ENCODE results near the gene SCRT2.

The SCRT2 gene

DNA sequence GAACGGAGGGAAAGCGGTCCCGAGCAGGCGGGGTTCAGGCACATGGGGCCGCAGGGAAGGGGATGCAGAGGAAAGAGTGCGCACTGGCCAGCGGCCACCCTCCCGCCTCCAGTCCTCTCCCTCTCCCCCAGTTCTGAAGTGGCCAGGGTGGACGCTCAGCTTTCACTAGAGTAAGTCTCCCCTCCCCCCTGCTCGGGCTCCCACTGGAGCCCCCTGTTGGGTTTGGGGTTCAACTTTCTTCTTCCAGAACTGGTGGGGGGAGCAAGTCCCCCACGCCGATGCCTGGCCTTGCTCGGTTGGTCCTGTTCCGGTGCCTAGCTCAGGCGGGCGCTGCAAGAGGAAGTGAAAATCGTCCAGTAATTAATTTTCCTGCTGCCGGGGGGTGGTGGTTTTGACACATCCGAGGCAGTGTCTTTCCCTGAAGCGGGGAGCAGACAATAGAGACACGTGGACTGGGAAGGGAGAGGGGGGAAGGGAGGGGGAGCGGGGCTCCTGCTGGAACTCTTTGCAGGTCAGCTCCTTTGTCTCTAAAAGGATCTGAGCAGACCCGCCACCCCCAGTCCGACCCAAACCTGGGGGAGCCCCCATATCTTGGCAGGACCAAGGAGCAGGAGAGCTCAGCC, 824 bp upstream of the SCRT2 start:
- H2AFZ ChIP-seq (ENCODE audit: low read length) = no peak overlapping the region
- H3K4me1 ChIP-seq (ENCODE audit: insufficient read depth, low read length, severe bottlenecking) = no peaks in the 10 kb centered on the region
- no peak overlapping the region for H3K27ac ChIP-seq (ENCODE audit: low read depth, low read length, poor library complexity, severe bottlenecking)
- no peaks in the 10 kb centered on the region for H3K27me3 ChIP-seq (ENCODE audit: insufficient read depth, low read length)
- H3F3A ChIP-seq (ENCODE audit: insufficient read depth, low read length) = no peaks in the 10 kb centered on the region
- no peaks in the 10 kb centered on the region for H3K36me3 ChIP-seq (ENCODE audit: insufficient read depth, low read length)
- no peak overlapping the region for H3K4me2 ChIP-seq (ENCODE audit: low read length)
- H3K9me3 ChIP-seq (ENCODE audit: low read length) = no peaks in the 10 kb centered on the region
- no peak overlapping the region for H3K4me3 ChIP-seq (ENCODE audit: low read depth, low read length, poor library complexity, severe bottlenecking)
- no peaks in the 10 kb centered on the region for H4K20me1 ChIP-seq (ENCODE audit: insufficient read depth, low read length)
- H3K79me2 ChIP-seq (ENCODE audit: insufficient read depth, low read length) = no peaks in the 10 kb centered on the region
- no peak overlapping the region for H3K9ac ChIP-seq (ENCODE audit: low read length)
- H3K9me2 ChIP-seq (ENCODE audit: low read depth, low read length) = no peaks in the 10 kb centered on the region
- TF ChIP-seq CTCF (IDR thresholded peaks at IDR 0.05; ENCODE audit: low read length) = no peak
- no peak for TF ChIP-seq EZH2 (IDR thresholded peaks at IDR 0.05; ENCODE audit: borderline replicate concordance, low read length)

DNA sequence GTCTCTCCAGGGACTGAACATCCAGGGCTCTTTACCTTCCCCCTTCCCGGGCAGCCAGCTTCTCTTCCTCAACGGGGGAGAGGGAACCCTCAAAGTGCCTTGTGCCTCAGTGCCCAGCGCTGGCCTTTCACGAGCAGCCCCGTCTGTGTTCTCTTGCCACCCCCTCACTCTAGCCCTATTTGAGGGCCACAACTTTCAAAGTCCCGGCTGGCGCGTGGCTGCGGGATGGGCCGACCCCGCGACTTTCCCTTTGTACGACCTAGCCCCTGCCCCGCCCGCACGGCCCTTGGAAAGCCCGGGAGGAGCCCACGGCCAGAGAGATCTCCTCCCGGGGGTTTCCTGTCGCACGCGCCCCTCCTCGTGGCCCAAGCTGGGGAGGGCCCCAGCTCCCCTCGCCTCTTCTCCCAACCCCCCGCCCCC, 559 bp downstream of the SCRT2 start:
- Histone ChIP-seq H3K27me3 (ENCODE audit: insufficient read depth, low read length) (no peaks in the 10 kb centered on the region), H3K79me2 (ENCODE audit: insufficient read depth, low read length) (no peaks in the 10 kb centered on the region), H3K4me1 (ENCODE audit: insufficient read depth, low read length, severe bottlenecking) (no peaks in the 10 kb centered on the region), H3K9me2 (ENCODE audit: low read depth, low read length) (no peaks in the 10 kb centered on the region), H2AFZ (ENCODE audit: low read length) (no peak overlapping the region), H3K27ac (ENCODE audit: low read depth, low read length, poor library complexity, severe bottlenecking) (no peak overlapping the region), H3F3A (ENCODE audit: insufficient read depth, low read length) (no peaks in the 10 kb centered on the region), H3K9ac (ENCODE audit: low read length) (no peak overlapping the region), H3K4me2 (ENCODE audit: low read length) (no peak overlapping the region), H4K20me1 (ENCODE audit: insufficient read depth, low read length) (no peaks in the 10 kb centered on the region), H3K9me3 (ENCODE audit: low read length) (no peaks in the 10 kb centered on the region), H3K36me3 (ENCODE audit: insufficient read depth, low read length) (no peaks in the 10 kb centered on the region), H3K4me3 (ENCODE audit: low read depth, low read length, poor library complexity, severe bottlenecking) (no peak overlapping the region)
- TF ChIP-seq EZH2 (IDR thresholded peaks at IDR 0.05; ENCODE audit: borderline replicate concordance, low read length) = no peak

- Histone ChIP-seq H3K9ac (ENCODE audit: low read length) (no peak overlapping the region), H3K27ac (ENCODE audit: low read depth, low read length, poor library complexity, severe bottlenecking) (no peak overlapping the region)
Measured at GRCh38 chr20:673603-674001, 2.0 kb downstream of the SCRT2 start.

More at GRCh38 chr20:673603-674001, 2.0 kb downstream of the SCRT2 start:
- Histone ChIP-seq H3K9me3 (ENCODE audit: low read length) (no peaks in the 10 kb centered on the region), H3K9me2 (ENCODE audit: low read depth, low read length) (no peaks in the 10 kb centered on the region), H3K4me2 (ENCODE audit: low read length) (no peak overlapping the region), H3K4me3 (ENCODE audit: low read depth, low read length, poor library complexity, severe bottlenecking) (no peak overlapping the region), H4K20me1 (ENCODE audit: insufficient read depth, low read length) (no peaks in the 10 kb centered on the region), H3K79me2 (ENCODE audit: insufficient read depth, low read length) (no peaks in the 10 kb centered on the region), H3F3A (ENCODE audit: insufficient read depth, low read length) (no peaks in the 10 kb centered on the region), H3K4me1 (ENCODE audit: insufficient read depth, low read length, severe bottlenecking) (no peaks in the 10 kb centered on the region), H3K27me3 (ENCODE audit: insufficient read depth, low read length) (no peaks in the 10 kb centered on the region), H2AFZ (ENCODE audit: low read length) (no peak overlapping the region), H3K36me3 (ENCODE audit: insufficient read depth, low read length) (no peaks in the 10 kb centered on the region)
- TF ChIP-seq CTCF (IDR thresholded peaks at IDR 0.05; ENCODE audit: low read length) (no peak), EZH2 (IDR thresholded peaks at IDR 0.05; ENCODE audit: borderline replicate concordance, low read length) (no peak)

All from OCI-LY1 (cell line).